Parathyroid adenoma (tissue), 2 donors: Measurements from ENCODE around the gene STAP1.

Experiments used
- H2AFZ ChIP-seq: fragments of 300-600 bp; sonication (generic); one replicate; pipeline ENCODE4 v1.7.0; 2017; ENCODE audit warnings: antibody characterized with exemption, mild to moderate bottlenecking
- H3K27ac ChIP-seq: fragments of 300-600 bp; sonication (generic); one replicate; pipeline ENCODE4 v1.7.0; 2017
- H3K27me3 ChIP-seq: fragments of 300-600 bp; sonication (generic); one replicate; pipeline ENCODE4 v1.7.0; 2017; ENCODE audit warnings: low read length; ENCODE audit not compliant: control insufficient read depth, insufficient read depth
- H3K36me3 ChIP-seq: fragments of 300-600 bp; sonication (generic); one replicate; pipeline ENCODE4 v1.7.0; 2017; ENCODE audit warnings: low read length; ENCODE audit not compliant: control insufficient read depth, insufficient read depth
- H3K4me1 ChIP-seq: fragments of 300-600 bp; sonication (generic); one replicate; pipeline ENCODE4 v1.7.0; 2017; ENCODE audit warnings: control low read depth
- H3K4me2 ChIP-seq: fragments of 300-600 bp; sonication (generic); one replicate; pipeline ENCODE4 v1.7.0; 2017; ENCODE audit warnings: low read length
- H3K4me3 ChIP-seq: fragments of 300-600 bp; sonication (generic); one replicate; pipeline ENCODE4 v1.7.0; 2017; ENCODE audit warnings: low read depth, low read length
- H3K79me2 ChIP-seq: fragments of 300-600 bp; sonication (generic); one replicate; pipeline ENCODE4 v1.7.0; 2017; ENCODE audit warnings: control low read depth
- H3K9ac ChIP-seq: fragments of 300-600 bp; sonication (generic); one replicate; pipeline ENCODE4 v1.7.0; 2017; ENCODE audit warnings: mild to moderate bottlenecking
- H3K9me3 ChIP-seq: fragments of 300-600 bp; sonication (generic); one replicate; pipeline ENCODE4 v1.7.0; 2017; ENCODE audit warnings: low read length; ENCODE audit not compliant: control insufficient read depth
- TF ChIP-seq, protein P1 (sequence below): fragments of 300-600 bp; sonication (generic); IDR thresholded peaks from one replicate; pipeline ENCODE4 v1.7.0; 2017; ENCODE audit warnings: antibody characterized with exemption, mild to moderate bottlenecking
- donor health status: primary hyperparathyroidism.

STAP1 gene, protein sequence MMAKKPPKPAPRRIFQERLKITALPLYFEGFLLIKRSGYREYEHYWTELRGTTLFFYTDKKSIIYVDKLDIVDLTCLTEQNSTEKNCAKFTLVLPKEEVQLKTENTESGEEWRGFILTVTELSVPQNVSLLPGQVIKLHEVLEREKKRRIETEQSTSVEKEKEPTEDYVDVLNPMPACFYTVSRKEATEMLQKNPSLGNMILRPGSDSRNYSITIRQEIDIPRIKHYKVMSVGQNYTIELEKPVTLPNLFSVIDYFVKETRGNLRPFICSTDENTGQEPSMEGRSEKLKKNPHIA

DNA sequence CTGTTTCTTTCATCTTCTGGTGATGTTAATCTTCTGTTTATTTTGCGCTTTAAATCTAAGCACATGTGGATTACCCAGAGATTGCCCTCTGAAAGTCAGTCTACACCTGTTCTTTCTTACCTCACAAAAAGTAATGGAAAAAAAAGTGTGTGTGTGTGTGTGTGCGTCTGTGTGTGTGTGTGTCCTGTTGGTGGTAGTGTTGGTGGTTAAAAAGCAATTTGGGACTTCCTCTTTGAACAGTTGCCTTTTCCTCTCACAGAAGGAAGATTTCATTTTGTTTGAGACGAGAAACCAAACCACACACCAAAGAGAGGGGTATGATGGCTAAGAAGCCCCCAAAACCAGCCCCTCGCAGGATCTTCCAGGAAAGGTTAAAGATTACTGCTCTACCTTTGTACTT lies at the start of gene STAP1:
Gene STAP1 (plus strand): TSS at position 235 of the 400 bp plus-strand sequence. CDS start 83 bp downstream, at position 318.
- Histone ChIP-seq H3K9ac (no peak within 1 kb of the TSS), H3K9me3 (no peaks in the 10 kb centered on the region), H2AFZ (no peak within 1 kb of the TSS), H3K27me3 (no peaks in the 10 kb centered on the region), H3K79me2 (no peaks in the 10 kb centered on the region), H3K4me2 (no peak within 1 kb of the TSS), H3K4me3 (no peak within 1 kb of the TSS), H3K4me1 (no peaks in the 10 kb centered on the region), H3K27ac (no peak within 1 kb of the TSS), H3K36me3 (no peaks in the 10 kb centered on the region)
- TF ChIP-seq, protein P1, sequence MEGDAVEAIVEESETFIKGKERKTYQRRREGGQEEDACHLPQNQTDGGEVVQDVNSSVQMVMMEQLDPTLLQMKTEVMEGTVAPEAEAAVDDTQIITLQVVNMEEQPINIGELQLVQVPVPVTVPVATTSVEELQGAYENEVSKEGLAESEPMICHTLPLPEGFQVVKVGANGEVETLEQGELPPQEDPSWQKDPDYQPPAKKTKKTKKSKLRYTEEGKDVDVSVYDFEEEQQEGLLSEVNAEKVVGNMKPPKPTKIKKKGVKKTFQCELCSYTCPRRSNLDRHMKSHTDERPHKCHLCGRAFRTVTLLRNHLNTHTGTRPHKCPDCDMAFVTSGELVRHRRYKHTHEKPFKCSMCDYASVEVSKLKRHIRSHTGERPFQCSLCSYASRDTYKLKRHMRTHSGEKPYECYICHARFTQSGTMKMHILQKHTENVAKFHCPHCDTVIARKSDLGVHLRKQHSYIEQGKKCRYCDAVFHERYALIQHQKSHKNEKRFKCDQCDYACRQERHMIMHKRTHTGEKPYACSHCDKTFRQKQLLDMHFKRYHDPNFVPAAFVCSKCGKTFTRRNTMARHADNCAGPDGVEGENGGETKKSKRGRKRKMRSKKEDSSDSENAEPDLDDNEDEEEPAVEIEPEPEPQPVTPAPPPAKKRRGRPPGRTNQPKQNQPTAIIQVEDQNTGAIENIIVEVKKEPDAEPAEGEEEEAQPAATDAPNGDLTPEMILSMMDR = no peak

DNA sequence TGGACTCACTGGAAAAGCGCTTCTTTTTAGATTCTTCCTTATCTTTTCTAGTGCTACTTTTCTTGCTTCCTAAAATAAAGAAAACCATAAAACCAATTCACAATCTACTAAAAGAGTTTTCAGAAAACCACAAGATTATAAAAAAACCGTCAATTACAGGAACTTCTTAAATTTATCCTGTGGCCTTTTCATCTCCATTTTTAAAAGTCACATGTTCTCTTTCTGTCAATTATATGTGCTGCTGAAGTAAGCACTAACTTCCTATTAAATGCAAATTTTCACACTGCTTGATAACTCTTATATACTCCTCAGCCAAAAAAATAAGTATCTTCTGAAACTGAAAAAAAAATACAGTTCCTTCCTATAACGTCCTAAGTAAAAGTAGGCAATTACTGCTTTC lies 46.0 kb upstream of the STAP1 start:
- Histone ChIP-seq H3K4me1 (no peaks in the 10 kb centered on the region), H3K36me3 (no peaks in the 10 kb centered on the region), H3K9ac (no peak overlapping the region), H3K9me3 (no peaks in the 10 kb centered on the region), H3K27ac (no peak overlapping the region), H3K4me3 (no peak overlapping the region), H2AFZ (no peak overlapping the region), H3K27me3 (no peaks in the 10 kb centered on the region), H3K4me2 (no peak overlapping the region), H3K79me2 (no peaks in the 10 kb centered on the region)
- TF ChIP-seq, protein P1 = no peak

- Histone ChIP-seq H3K9me3 (no peaks in the 10 kb centered on the region), H3K4me1 (peaks cover 3% of the 10 kb centered on the region), H3K4me3 (no peak overlapping the region), H3K4me2 (no peak overlapping the region), H3K27me3 (no peaks in the 10 kb centered on the region), H3K79me2 (no peaks in the 10 kb centered on the region), H3K36me3 (no peaks in the 10 kb centered on the region), H2AFZ (no peak overlapping the region), H3K9ac (no peak overlapping the region), H3K27ac (no peak overlapping the region)
- TF ChIP-seq, protein P1 = no peak
These were observed 38.4 kb upstream of the STAP1 start for GRCh38 chr4:67520141-67520540.

GRCh38 chr4:67521506-67521905 lies 37.0 kb upstream of the STAP1 start:
- TF ChIP-seq, protein P1 = no peak
- Histone ChIP-seq H3K4me3 (no peak overlapping the region), H3K79me2 (no peaks in the 10 kb centered on the region), H3K36me3 (no peaks in the 10 kb centered on the region), H3K9ac (no peak overlapping the region), H2AFZ (no peak overlapping the region), H3K4me2 (no peak overlapping the region), H3K9me3 (no peaks in the 10 kb centered on the region), H3K27me3 (no peaks in the 10 kb centered on the region), H3K4me1 (peaks cover 3% of the 10 kb centered on the region), H3K27ac (no peak overlapping the region)

- Histone ChIP-seq H3K27ac (no peak overlapping the region), H3K9ac (no peak overlapping the region), H2AFZ (no peak overlapping the region), H3K4me3 (no peak overlapping the region), H3K36me3 (no peaks in the 10 kb centered on the region), H3K79me2 (no peaks in the 10 kb centered on the region), H3K4me2 (no peak overlapping the region), H3K27me3 (no peaks in the 10 kb centered on the region), H3K9me3 (no peaks in the 10 kb centered on the region), H3K4me1 (peaks cover 3% of the 10 kb centered on the region)
- TF ChIP-seq, protein P1 = no peak
These were observed 36.3 kb upstream of the STAP1 start for GRCh38 chr4:67522230-67522629.
